Left ventricle myocardium inferior (tissue), 1 donor: ENCODE results near the gene LYZL4. TPM values are rescaled to one million over a fixed set of nuclear protein-coding genes. Genes with fewer than 3 reads are reported as not detected.

Experiments used
- DNase-seq: peaks from one replicate; pipeline ENCODE4 v3.0.0-alpha.2; 2020
- H3K27ac ChIP-seq: fragments of 200-600 bp; replicated peaks from 2 replicates; pipeline ENCODE4 v1.8.0; 2021
- H3K27me3 ChIP-seq: fragments of 200-600 bp; 2 replicates; pipeline ENCODE4 v1.8.0; 2021; ENCODE audit warnings: low read depth
- H3K36me3 ChIP-seq: fragments of 200-600 bp; 2 replicates; pipeline ENCODE4 v1.8.0; 2021
- H3K4me1 ChIP-seq: fragments of 200-600 bp; 2 replicates; pipeline ENCODE4 v1.8.0; 2021
- H3K4me3 ChIP-seq: fragments of 200-600 bp; 2 replicates; pipeline ENCODE4 v1.8.0; 2021; ENCODE audit warnings: mild to moderate bottlenecking, moderate library complexity
- H3K9me3 ChIP-seq: fragments of 200-600 bp; replicated peaks from 2 replicates; pipeline ENCODE4 v1.8.0; 2021
- CTCF ChIP-seq: fragments of 200-600 bp; IDR thresholded peaks from 2 replicates; pipeline ENCODE4 v1.8.0; 2021; ENCODE audit warnings: antibody characterized with exemption, mild to moderate bottlenecking, borderline replicate concordance
- intact Hi-C: fragments of 100-400 bp; cut with micrococcal nuclease; formaldehyde crosslinking; loops from one replicate; pipeline ENCODE4 v1.11.0; 2022
- total RNA-seq: library from RNA; stranded (reverse); fragmentation: NEBNext Ultra II Directional; extraction: Animal tissue kit (Norgen Biotek cat#: 25700); gene quantifications from one replicate; pipeline ENCODE4 v1.2.1, GENCODE V29; 2021
- donor health status: DM: no; HTN: yes; CAD: no; lungs with severe emphysema.

Gene LYZL4
- total RNA-seq, 1 donor from 2014 or later: not detected

DNA sequence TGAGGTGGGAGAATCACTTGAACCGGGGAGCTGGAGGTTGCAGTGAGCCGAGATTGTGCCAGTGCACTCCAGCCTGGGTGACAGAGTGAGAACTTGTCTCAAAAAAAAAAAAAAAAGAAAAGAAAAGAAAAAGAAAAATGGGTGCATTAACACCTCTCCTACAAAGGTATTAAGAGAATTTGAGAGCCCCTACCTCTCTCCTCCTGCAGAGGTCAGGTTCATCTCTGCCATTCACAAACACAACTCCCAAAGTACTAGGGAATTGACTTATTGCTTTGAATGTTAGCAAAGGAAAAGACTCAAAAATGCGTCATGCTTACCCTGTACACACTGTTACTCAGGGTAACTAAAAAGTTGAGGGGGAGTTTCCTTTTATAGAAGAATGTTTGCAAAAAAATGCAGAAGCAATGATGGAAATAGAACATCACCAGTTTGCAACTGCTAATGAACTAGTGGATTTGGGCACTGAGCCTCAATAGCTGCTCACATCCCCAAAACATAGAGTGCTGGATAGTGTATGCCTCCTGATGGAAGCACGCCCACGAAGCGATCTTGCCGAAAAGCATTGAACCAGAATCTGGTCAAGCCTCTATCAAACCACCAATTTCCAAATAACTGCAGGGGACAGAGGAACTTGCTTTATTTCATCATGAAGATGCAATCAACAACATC, 15.5 kb upstream of the LYZL4 start:
- Histone ChIP-seq H3K36me3 (no peaks in the 10 kb centered on the region), H3K9me3 (no peaks in the 10 kb centered on the region), H3K27me3 (peaks cover 9% of the 10 kb centered on the region), H3K27ac (no peak overlapping the region), H3K4me1 (peaks cover 6% of the 10 kb centered on the region), H3K4me3 (no peak overlapping the region)
- intact Hi-C loops: no loop called here
- DNase-seq: no peak
- TF ChIP-seq CTCF: no peak

DNA sequence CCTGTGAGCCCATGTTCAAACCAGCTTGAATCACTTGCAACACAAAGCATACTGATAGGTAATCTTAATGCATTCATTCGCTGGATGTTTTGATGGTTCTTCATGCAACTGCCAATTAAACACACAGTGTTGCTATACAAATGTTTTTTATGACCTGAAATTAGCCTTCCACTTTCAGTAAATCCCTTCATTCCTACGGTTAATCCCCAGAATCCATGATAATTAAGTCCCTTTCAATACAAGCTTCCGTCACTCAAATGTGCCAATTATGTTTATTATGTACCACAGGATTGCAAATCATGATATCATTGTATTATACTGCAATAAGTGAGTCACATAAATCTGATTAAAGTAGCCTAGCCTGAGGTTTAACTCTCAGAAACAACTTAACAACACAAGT, 14.5 kb upstream of the LYZL4 start:
- no peak for DNase-seq
- H3K9me3 ChIP-seq: no peaks in the 10 kb centered on the region
- H3K4me1 ChIP-seq: no peaks in the 10 kb centered on the region
- H3K36me3 ChIP-seq: no peaks in the 10 kb centered on the region
- no peak overlapping the region for H3K4me3 ChIP-seq
- no peak for TF ChIP-seq CTCF
- peaks cover 13% of the 10 kb centered on the region for H3K27me3 ChIP-seq
- H3K27ac ChIP-seq: no peak overlapping the region
- intact Hi-C loops: no loop called here

DNA sequence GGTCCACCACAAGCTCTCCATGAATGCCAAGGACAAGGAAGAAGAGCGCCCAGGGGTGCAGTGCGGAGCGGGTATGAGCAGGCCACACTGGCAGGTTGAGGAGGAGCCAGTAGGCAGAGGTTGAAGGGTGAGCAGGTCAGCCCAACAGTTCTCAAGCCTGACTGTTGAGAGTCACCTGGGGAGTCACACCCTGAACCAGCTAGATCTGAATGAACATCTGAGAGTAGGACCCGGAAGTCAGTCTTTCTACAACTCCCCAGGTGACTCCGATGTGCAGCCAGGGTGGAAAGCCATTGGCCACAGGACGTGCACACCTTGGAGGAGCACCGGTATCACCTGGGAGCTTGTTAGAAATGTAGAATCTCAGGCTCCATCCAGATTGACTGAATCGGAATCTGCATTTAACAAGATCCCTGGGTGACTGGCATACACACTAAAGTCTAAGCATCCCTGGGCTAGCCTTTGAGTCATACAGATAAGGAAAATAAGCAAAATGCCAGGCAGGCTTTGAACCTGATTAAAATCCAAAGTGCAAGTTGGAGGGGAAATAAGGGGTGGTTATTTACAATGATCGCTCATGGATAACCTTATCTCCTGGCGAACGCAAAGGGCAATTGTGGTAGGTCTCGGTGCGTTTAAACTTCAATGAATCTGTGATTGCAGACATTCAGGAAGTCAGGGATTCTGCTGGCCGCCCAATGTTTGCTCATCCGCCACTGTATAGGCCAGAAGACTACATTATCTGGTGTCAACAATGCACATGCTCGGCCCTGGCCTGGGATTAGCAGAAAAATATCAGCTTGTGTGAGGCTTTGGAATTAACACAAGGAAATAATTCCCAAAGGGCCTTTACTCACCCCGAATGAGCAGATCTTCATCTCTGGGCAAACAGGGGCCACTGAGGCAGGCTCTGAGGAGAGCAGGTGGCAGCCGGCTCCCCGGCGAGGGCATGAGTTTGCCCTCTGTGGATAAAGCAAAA, 11.7 kb upstream of the LYZL4 start:
- no peak for TF ChIP-seq CTCF
- H3K27ac ChIP-seq: no peak overlapping the region
- no peaks in the 10 kb centered on the region for H3K36me3 ChIP-seq
- no peaks in the 10 kb centered on the region for H3K9me3 ChIP-seq
- DNase-seq: no peak
- H3K4me1 ChIP-seq: no peaks in the 10 kb centered on the region
- peaks cover 10% of the 10 kb centered on the region for H3K27me3 ChIP-seq
- intact Hi-C loops: no loop called here
- H3K4me3 ChIP-seq: no peak overlapping the region

DNA sequence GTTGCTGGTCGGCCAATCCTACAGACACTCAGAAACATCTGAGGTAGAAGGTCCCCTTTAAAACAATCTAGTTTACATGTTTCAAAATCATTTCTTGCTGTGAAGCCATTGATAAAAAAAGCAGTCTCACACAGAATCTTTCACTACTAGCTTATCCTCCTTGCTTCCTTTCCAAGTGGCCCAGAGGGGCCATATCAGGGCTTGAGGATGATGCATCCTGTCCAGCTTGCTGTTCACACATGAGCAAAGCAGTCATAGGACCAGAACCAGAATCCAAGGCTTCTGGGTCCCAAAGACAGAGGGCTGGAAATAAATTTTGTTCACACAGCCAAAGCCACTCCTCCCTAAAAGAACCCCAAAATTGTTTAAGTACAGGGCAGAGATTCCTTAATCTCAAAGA, 9.2 kb upstream of the LYZL4 start:
- intact Hi-C loops: no loop called here

More for the DNA sequence above, 9.2 kb upstream of the LYZL4 start:
- no peak for DNase-seq
- Histone ChIP-seq H3K27me3 (peaks cover 17% of the 10 kb centered on the region), H3K36me3 (no peaks in the 10 kb centered on the region), H3K4me3 (no peak overlapping the region), H3K27ac (no peak overlapping the region), H3K4me1 (no peaks in the 10 kb centered on the region), H3K9me3 (no peaks in the 10 kb centered on the region)
- TF ChIP-seq CTCF: no peak
